ENCODE results near the gene DLGAP1. TPM values are rescaled to one million over a fixed set of nuclear protein-coding genes. Genes with fewer than 3 reads are reported as not detected.

Gene DLGAP1
- total RNA-seq, 1 experiment from 2014 or later: 23.2 TPM

DNA sequence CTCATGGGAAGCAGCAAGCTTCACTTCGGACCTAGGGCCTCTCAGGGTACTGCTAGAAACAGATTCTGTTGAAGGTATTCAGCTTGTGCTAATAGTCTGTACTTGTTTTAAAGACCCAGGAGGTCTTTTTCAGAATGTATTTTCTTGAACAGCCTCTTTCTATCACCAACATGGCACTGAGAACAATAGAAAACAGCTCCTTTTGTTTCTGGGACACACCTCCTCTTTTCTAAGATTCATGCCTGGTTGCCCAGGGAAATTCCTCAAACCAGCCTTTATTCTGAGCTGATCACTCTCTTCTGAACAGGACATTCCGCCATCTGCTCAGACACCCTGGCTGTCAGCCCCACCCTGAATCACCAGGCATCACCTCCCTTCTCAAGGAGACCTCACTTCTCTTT lies 615.5 kb downstream of the DLGAP1 start:
- TF ChIP-seq, protein P1, sequence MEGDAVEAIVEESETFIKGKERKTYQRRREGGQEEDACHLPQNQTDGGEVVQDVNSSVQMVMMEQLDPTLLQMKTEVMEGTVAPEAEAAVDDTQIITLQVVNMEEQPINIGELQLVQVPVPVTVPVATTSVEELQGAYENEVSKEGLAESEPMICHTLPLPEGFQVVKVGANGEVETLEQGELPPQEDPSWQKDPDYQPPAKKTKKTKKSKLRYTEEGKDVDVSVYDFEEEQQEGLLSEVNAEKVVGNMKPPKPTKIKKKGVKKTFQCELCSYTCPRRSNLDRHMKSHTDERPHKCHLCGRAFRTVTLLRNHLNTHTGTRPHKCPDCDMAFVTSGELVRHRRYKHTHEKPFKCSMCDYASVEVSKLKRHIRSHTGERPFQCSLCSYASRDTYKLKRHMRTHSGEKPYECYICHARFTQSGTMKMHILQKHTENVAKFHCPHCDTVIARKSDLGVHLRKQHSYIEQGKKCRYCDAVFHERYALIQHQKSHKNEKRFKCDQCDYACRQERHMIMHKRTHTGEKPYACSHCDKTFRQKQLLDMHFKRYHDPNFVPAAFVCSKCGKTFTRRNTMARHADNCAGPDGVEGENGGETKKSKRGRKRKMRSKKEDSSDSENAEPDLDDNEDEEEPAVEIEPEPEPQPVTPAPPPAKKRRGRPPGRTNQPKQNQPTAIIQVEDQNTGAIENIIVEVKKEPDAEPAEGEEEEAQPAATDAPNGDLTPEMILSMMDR (conservative IDR thresholded peaks at IDR 0.05): no peak
- H2BK15ac ChIP-seq (ENCODE audit: low read depth, low read length): no peak overlapping the region
- no peak overlapping the region for H2BK12ac ChIP-seq (ENCODE audit: insufficient read length, low read depth, low read length)
- H2BK5ac ChIP-seq (ENCODE audit: insufficient read length, low read length): no peak overlapping the region
- peaks cover 2% of the 10 kb centered on the region; the same call in 1 of the 2 replicates for H3K4me1 ChIP-seq (ENCODE audit: insufficient read depth, low read length)
- no peaks in the 10 kb centered on the region for H3K27me3 ChIP-seq (ENCODE audit: insufficient read depth, low read length)
- H3K4me2 ChIP-seq (ENCODE audit: insufficient read depth, insufficient read length, low read length): no peak overlapping the region
- H2AFZ ChIP-seq (ENCODE audit: low read length): no peak overlapping the region
- no peak overlapping the region for H4K5ac ChIP-seq (ENCODE audit: insufficient read length, low read depth, low read length)
- peaks cover 22 to 24% of the 10 kb centered on the region in 2 experiments for H3K4me1 Mint-ChIP-seq
- H3K4me3 Mint-ChIP-seq: no peak overlapping the region
- no peaks in the 10 kb centered on the region for H3K23me2 ChIP-seq (ENCODE audit: insufficient read length, low read depth, low read length, poor library complexity, severe bottlenecking)
- no peak overlapping the region for H4K91ac ChIP-seq (ENCODE audit: insufficient read length, low read depth, low read length)
- WGBS (ENCODE audit: extremely low coverage, insufficient read length, low lambda C conversion rate): no CpG with 5 or more reads among the region's 2 CpGs
- no peak overlapping the region for H2BK20ac ChIP-seq (ENCODE audit: low read depth, low read length, poor library complexity, severe bottlenecking)
- no peak overlapping the region for H3T11ph ChIP-seq (ENCODE audit: low read length)
- H3K9ac ChIP-seq (ENCODE audit: extremely low read depth, insufficient read length, low read length): no peak overlapping the region
- no peak overlapping the region for H3K18ac ChIP-seq (ENCODE audit: insufficient read length, low read depth, low read length)
- no peak overlapping the region for H3K56ac ChIP-seq (ENCODE audit: insufficient read length, low read depth, low read length)
- no peak overlapping the region for H3K27ac ChIP-seq (ENCODE audit: insufficient read length, low read depth, low read length)
- H2BK120ac ChIP-seq (ENCODE audit: low read depth, low read length, poor library complexity, severe bottlenecking): no peak overlapping the region
- no peak overlapping the region for H4K8ac ChIP-seq (replicated peaks; ENCODE audit: insufficient read length, low read depth, low read length)
- H4K20me1 ChIP-seq (ENCODE audit: control insufficient read depth, insufficient read depth, insufficient read length): no peaks in the 10 kb centered on the region
- H3K79me1 ChIP-seq (ENCODE audit: insufficient read depth, low read depth, low read length, poor library complexity, severe bottlenecking): no peaks in the 10 kb centered on the region
- no peaks in the 10 kb centered on the region for H3K79me2 ChIP-seq (ENCODE audit: insufficient read depth, low read length)
- peak overlapping the region in 1 of 3 experiments; percentile 49; a peak in 3 of 7 replicates for H3K27ac Mint-ChIP-seq
- no peak overlapping the region for H3K4ac ChIP-seq (ENCODE audit: low read depth, low read length)
- H3K23ac ChIP-seq (ENCODE audit: insufficient read length, low read depth, low read length): no peak overlapping the region
- H3K27me3 Mint-ChIP-seq (ENCODE audit: low read depth): no peaks in the 10 kb centered on the region
- H3K36me3 Mint-ChIP-seq (ENCODE audit: insufficient read depth in 1 of 3, low read depth in 3 of 3): 0 out of 7 replicates have a peak, but pooled peaks cover 0 to 1% (median 0%) of the 10 kb centered on the region in 3 experiments
- H3K9me3 ChIP-seq (ENCODE audit: control insufficient read depth, low read depth, low read length): no peaks in the 10 kb centered on the region
- H3K14ac ChIP-seq (ENCODE audit: insufficient read depth, low read length): no peak overlapping the region
- H2AK5ac ChIP-seq (ENCODE audit: insufficient read length, low read length): no peak overlapping the region
- no peaks in the 10 kb centered on the region for H3K9me3 Mint-ChIP-seq
- DNase-seq: no peak
